Activated T-helper 2 cell treated with anti-CD3 and anti-CD28 coated beads, Interferon-gamma antibody, Interleukin-2, Interleukin-4, amounts not matched to agents 10 μg/mL and 5 μg/mL and 100 μg/mL, durations not matched to agents 14 hours and 24 hours and 36 hours (primary cell): ENCODE data around the gene CLVS2. TPM values are rescaled to one million over a fixed set of nuclear protein-coding genes. Genes with fewer than 3 reads are reported as not detected.

Source experiments
- DNase-seq: peaks from one replicate; pipeline ENCODE4 v3.0.0; 2021; ENCODE audit warnings: low spot score
- H3K27ac Mint-ChIP-seq: one replicate; pipeline ENCODE4 v1.8.0; 2021; ENCODE audit warnings: mixed read lengths
- H3K27me3 Mint-ChIP-seq: one replicate; pipeline ENCODE4 v1.8.0; 2021; ENCODE audit warnings: low read depth, mixed read lengths
- H3K36me3 Mint-ChIP-seq: one replicate; pipeline ENCODE4 v1.8.0; 2021; ENCODE audit warnings: low read depth, mixed read lengths
- H3K4me1 Mint-ChIP-seq: one replicate; pipeline ENCODE4 v1.8.0; 2021; ENCODE audit warnings: low read depth, mixed read lengths
- H3K4me3 Mint-ChIP-seq: one replicate; pipeline ENCODE4 v1.8.0; 2021; ENCODE audit warnings: low read depth, mild to moderate bottlenecking, moderate library complexity, mixed read lengths
- H3K9me3 Mint-ChIP-seq: one replicate; pipeline ENCODE4 v1.8.0; 2021; ENCODE audit warnings: mixed read lengths
- intact Hi-C: fragments of 100-400 bp; cut with micrococcal nuclease; formaldehyde crosslinking; loops from one replicate; pipeline ENCODE4 v1.15.1; 2023
- total RNA-seq: library from RNA; stranded (reverse); gene quantifications from 2 replicates; pipeline ENCODE4 v1.2.3, GENCODE V29; 2022

The CLVS2 gene, protein sequence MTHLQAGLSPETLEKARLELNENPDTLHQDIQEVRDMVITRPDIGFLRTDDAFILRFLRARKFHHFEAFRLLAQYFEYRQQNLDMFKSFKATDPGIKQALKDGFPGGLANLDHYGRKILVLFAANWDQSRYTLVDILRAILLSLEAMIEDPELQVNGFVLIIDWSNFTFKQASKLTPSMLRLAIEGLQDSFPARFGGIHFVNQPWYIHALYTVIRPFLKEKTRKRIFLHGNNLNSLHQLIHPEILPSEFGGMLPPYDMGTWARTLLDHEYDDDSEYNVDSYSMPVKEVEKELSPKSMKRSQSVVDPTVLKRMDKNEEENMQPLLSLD
- total RNA-seq = not detected in 2 replicates

DNA sequence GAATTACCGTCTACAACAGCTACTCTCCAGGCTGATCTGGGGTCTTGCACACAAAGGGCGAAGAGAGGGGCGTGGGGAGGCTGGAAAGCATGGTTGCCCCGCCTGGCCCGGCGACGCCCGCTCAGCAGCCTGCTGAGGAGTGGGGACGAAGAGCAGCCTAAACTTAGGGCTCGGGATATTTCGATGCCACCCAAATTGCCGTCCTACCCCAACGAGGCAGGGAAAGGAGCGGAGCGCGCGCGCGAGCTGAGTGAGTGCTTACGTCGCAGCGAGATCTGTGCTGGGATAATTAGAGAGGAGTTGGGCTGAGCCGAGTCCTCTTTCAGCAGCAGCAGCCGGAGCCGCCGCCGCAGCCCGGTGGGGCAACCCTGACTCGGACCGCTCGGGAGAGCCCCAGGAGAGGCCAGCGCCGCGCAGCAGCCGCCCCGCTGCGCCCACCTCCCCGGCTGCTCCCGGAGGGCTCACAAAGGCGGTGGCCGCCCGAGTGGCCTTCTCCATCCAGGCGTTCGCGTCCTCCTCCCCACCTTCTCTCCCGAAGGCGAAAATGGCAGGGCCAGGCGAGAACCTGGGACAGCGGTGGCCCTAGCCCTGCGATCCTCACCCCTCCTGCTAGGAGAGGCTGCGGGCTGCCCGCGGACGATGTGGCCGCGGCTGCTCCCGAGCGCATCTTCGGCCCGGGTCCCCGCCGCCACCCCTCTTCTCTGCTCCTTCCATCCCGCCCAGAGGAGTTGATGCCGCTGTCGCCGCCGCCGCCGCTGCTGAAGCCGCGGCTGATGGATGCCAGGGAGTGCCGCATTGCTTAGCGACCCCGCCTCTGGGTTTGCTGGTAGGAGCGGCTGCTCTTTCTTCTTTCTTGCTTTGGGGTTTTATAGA is at the start of gene CLVS2:
TSS of gene CLVS2 (plus strand) at position 315 of the 873 bp plus-strand sequence. CDS start 1,543 bp downstream, outside the sequence.
- H3K27ac Mint-ChIP-seq = no peak within 1 kb of the TSS
- H3K27me3 Mint-ChIP-seq = peaks cover 32% of the 10 kb centered on the region
- no peaks in the 10 kb centered on the region for H3K9me3 Mint-ChIP-seq
- intact Hi-C loops = no loop called here
- DNase-seq = no peak
- H3K4me3 Mint-ChIP-seq = no peak within 1 kb of the TSS
- H3K36me3 Mint-ChIP-seq = no peaks in the 10 kb centered on the region
- no peaks in the 10 kb centered on the region for H3K4me1 Mint-ChIP-seq

GRCh38 chr6:122947355-122947754 is 48.7 kb upstream of the CLVS2 start:
- no peak overlapping the region for H3K27ac Mint-ChIP-seq
- DNase-seq = no peak
- no peaks in the 10 kb centered on the region for H3K36me3 Mint-ChIP-seq
- H3K4me1 Mint-ChIP-seq = no peaks in the 10 kb centered on the region
- H3K27me3 Mint-ChIP-seq = no peaks in the 10 kb centered on the region
- intact Hi-C loops = no loop called here
- H3K4me3 Mint-ChIP-seq = no peak overlapping the region
- H3K9me3 Mint-ChIP-seq = peaks cover under 1% of the 10 kb centered on the region

DNA sequence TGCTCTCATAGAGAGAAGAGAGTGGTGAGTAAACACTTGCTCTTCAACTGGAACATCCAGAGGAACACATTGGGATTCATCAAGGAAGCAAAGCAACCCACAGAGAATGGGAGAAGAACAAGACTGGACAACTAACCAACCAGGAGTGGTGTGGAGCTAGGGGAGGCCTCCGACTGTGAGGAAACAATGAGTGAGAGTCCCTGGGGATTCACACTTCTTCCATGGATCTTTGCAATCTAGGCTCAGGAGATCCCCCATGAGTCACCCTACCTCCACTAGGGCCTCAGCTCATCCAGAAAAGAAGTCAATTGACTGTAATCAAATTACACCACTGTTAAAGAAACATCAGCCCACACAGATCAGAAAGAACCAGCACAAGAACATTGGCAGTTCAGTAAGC is 42.3 kb upstream of the CLVS2 start:
- Mint-ChIP-seq H3K9me3 (peaks cover 19% of the 10 kb centered on the region), H3K27me3 (no peaks in the 10 kb centered on the region), H3K4me3 (no peak overlapping the region), H3K36me3 (no peaks in the 10 kb centered on the region), H3K27ac (no peak overlapping the region), H3K4me1 (no peaks in the 10 kb centered on the region)
- no peak for DNase-seq
- intact Hi-C loops = no loop called here

DNA sequence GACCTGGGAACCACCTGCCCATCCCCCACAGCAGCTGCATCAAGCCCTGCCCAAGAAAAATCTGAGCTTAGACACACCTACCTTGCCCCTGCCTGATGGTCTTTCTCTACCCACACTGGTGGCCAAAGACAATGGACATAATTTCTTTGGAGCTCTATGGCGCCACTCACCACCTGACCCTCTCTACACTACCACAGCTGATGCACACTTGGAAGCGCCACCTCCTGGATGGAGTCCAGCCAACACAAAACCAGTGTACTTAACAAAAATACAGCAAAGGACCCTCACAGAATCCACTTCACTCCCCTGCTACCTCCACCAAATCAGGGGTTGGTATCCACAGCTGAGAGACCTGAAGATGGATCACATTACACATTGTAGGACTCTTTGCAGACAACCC is 39.7 kb upstream of the CLVS2 start:
- Mint-ChIP-seq H3K9me3 (peaks cover 19% of the 10 kb centered on the region), H3K27me3 (no peaks in the 10 kb centered on the region), H3K27ac (no peak overlapping the region), H3K4me3 (no peak overlapping the region), H3K4me1 (no peaks in the 10 kb centered on the region), H3K36me3 (no peaks in the 10 kb centered on the region)
- intact Hi-C loops = no loop called here
- DNase-seq = no peak

- H3K27me3 Mint-ChIP-seq = no peaks in the 10 kb centered on the region
- DNase-seq = no peak
- H3K4me3 Mint-ChIP-seq = no peak overlapping the region
- no peaks in the 10 kb centered on the region for H3K36me3 Mint-ChIP-seq
- no peaks in the 10 kb centered on the region for H3K4me1 Mint-ChIP-seq
- no peak overlapping the region for H3K27ac Mint-ChIP-seq
- peaks cover 11% of the 10 kb centered on the region for H3K9me3 Mint-ChIP-seq
- intact Hi-C loops = no loop called here
Observed at GRCh38 chr6:122962000-122962624, 33.9 kb upstream of the CLVS2 start.

DNA sequence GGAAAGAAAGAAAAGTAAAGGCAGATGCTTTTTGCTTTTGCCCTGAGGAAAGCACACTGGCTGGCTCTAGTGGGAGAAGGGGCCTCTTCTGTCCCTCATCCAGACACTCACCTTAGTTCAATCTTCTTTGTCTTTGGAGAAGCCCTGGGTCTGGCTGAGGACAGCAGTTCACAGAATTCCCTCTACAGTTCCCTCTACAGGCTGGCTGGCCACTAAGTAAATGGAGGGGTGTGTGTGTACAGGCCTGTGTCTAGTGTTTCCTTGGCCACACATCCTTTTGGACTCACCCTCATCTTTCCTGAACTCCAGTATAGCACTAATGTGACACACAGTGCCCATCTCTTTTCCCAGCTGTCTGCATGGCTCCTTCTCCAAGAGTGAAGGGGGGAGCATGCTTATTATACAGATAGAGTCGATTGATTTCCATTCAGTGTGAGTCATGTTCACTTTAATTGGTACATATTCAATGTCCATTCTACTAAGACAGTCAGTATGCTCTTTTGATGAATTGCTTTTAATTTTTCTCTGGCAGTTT is 26.0 kb upstream of the CLVS2 start:
- H3K4me3 Mint-ChIP-seq = no peak overlapping the region
- intact Hi-C loops = no loop called here
- H3K27me3 Mint-ChIP-seq = no peaks in the 10 kb centered on the region
- DNase-seq = no peak
- no peaks in the 10 kb centered on the region for H3K4me1 Mint-ChIP-seq
- H3K36me3 Mint-ChIP-seq = no peaks in the 10 kb centered on the region
- no peak overlapping the region for H3K27ac Mint-ChIP-seq
- H3K9me3 Mint-ChIP-seq = no peaks in the 10 kb centered on the region

DNA sequence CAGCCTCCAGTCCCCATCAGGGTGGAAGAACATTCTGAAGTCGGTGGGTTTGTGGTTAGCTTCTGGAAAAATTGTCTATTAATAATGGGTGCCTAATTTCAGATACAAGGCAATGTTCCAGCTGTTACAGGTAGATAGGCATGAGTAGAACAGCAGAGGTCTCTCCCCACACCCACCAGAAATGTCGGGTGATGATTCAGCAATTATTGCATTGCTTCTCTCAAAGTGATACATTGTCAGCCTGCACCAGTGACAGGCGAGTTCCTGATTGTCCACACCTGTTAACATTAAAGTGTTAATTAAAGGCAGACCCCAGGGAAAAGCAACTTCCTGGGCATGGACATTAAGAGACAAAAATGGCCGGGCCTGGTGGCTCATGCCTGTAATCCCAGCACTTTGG is 18.9 kb upstream of the CLVS2 start:
- no peaks in the 10 kb centered on the region for H3K9me3 Mint-ChIP-seq
- no peak for DNase-seq
- H3K36me3 Mint-ChIP-seq = no peaks in the 10 kb centered on the region
- intact Hi-C loops = no loop called here
- H3K4me1 Mint-ChIP-seq = no peaks in the 10 kb centered on the region
- H3K27ac Mint-ChIP-seq = no peak overlapping the region
- H3K4me3 Mint-ChIP-seq = no peak overlapping the region
- H3K27me3 Mint-ChIP-seq = no peaks in the 10 kb centered on the region

- Mint-ChIP-seq H3K9me3 (no peaks in the 10 kb centered on the region), H3K36me3 (no peaks in the 10 kb centered on the region), H3K27me3 (no peaks in the 10 kb centered on the region), H3K4me3 (no peak overlapping the region), H3K27ac (no peak overlapping the region), H3K4me1 (peaks cover 1% of the 10 kb centered on the region)
- no peak for DNase-seq
- intact Hi-C loops = no loop called here
Observed at GRCh38 chr6:122984393-122984792, 11.6 kb upstream of the CLVS2 start.

GRCh38 chr6:122994256-122994655 is 1.8 kb upstream of the CLVS2 start:
- Mint-ChIP-seq H3K9me3 (no peaks in the 10 kb centered on the region), H3K4me1 (no peaks in the 10 kb centered on the region), H3K36me3 (no peaks in the 10 kb centered on the region), H3K27ac (no peak overlapping the region), H3K4me3 (no peak overlapping the region), H3K27me3 (peaks cover 32% of the 10 kb centered on the region)
- intact Hi-C loops = no loop called here
- no peak for DNase-seq

GRCh38 chr6:122996794-122997505 is 915 bp downstream of the CLVS2 start:
- H3K27me3 Mint-ChIP-seq = peaks cover 32% of the 10 kb centered on the region
- no peaks in the 10 kb centered on the region for H3K36me3 Mint-ChIP-seq
- H3K4me1 Mint-ChIP-seq = no peaks in the 10 kb centered on the region
- H3K9me3 Mint-ChIP-seq = no peaks in the 10 kb centered on the region
- no peak for DNase-seq
- no peak overlapping the region for H3K27ac Mint-ChIP-seq
- H3K4me3 Mint-ChIP-seq = no peak overlapping the region
- intact Hi-C loops = no loop called here

GRCh38 chr6:122997541-122998150 is 1.6 kb downstream of the CLVS2 start:
- Mint-ChIP-seq H3K27me3 (peaks cover 32% of the 10 kb centered on the region), H3K9me3 (no peaks in the 10 kb centered on the region), H3K4me1 (no peaks in the 10 kb centered on the region), H3K36me3 (no peaks in the 10 kb centered on the region), H3K4me3 (no peak overlapping the region), H3K27ac (no peak overlapping the region)
- no peak for DNase-seq
- intact Hi-C loops = no loop called here

GRCh38 chr6:122998403-122998975 is 2.5 kb downstream of the CLVS2 start:
- Mint-ChIP-seq H3K36me3 (no peaks in the 10 kb centered on the region), H3K4me1 (no peaks in the 10 kb centered on the region), H3K27me3 (peaks cover 31% of the 10 kb centered on the region)

More at GRCh38 chr6:122998403-122998975, 2.5 kb downstream of the CLVS2 start:
- no peak for DNase-seq
- intact Hi-C loops = no loop called here
- Mint-ChIP-seq H3K4me3 (no peak overlapping the region), H3K27ac (no peak overlapping the region), H3K9me3 (no peaks in the 10 kb centered on the region)
